Colonic mucosa (tissue), 4 donors: ENCODE results near the gene DCAF17. TPM values are rescaled to one million over a fixed set of nuclear protein-coding genes. Genes with fewer than 3 reads are reported as not detected.

Experiments used
- DNase-seq: peaks from one replicate; pipeline ENCODE4 v3.0.0-alpha.2; 2020
- H3K27ac ChIP-seq: fragments of 200-600 bp; one replicate; pipeline ENCODE4 v1.8.0; 2021
- H3K27me3 ChIP-seq: fragments of 200-600 bp; one replicate; pipeline ENCODE4 v1.8.0; 2021
- H3K36me3 ChIP-seq: fragments of 200-600 bp; one replicate; pipeline ENCODE4 v1.8.0; 2021
- H3K4me1 ChIP-seq: fragments of 200-600 bp; one replicate; pipeline ENCODE4 v1.8.0; 2021; ENCODE audit warnings: mild to moderate bottlenecking
- H3K4me3 ChIP-seq: fragments of 200-600 bp; one replicate; pipeline ENCODE4 v1.8.0; 2021
- H3K9ac ChIP-seq, 2 donors: one replicate each; pipeline ENCODE4 v1.7.0; 2013; ENCODE audit warnings: control low read depth in 2 of 2, low read depth in 2 of 2, low read length in 2 of 2
- H3K9me3 ChIP-seq: fragments of 200-600 bp; one replicate; pipeline ENCODE4 v1.8.0; 2021
- intact Hi-C: fragments of 100-400 bp; cut with DNase I; formaldehyde crosslinking; loops from one replicate; pipeline ENCODE4 v1.14.1; 2022
- total RNA-seq, 2 donors: library from RNA; stranded (reverse); fragmentation: NEBNext Ultra II Directional in 1 of 2; extraction: Animal tissue kit (Norgen Biotek cat#: 25700) in 1 of 2; gene quantifications; one replicate each; pipeline ENCODE4 v1.2.1, GENCODE V29; 2021
- TF ChIP-seq, protein P1 (sequence below): fragments of 200-600 bp; IDR thresholded peaks from one replicate; pipeline ENCODE4 v1.8.0; 2022; ENCODE audit warnings: antibody characterized with exemption, mild to moderate bottlenecking
- donor health status: healthy.
- donor health status: DM: no; HTN: no; CAD: no.
- donor health status: DM: no; HTN: no; CAD: no.

The DCAF17 gene, protein sequence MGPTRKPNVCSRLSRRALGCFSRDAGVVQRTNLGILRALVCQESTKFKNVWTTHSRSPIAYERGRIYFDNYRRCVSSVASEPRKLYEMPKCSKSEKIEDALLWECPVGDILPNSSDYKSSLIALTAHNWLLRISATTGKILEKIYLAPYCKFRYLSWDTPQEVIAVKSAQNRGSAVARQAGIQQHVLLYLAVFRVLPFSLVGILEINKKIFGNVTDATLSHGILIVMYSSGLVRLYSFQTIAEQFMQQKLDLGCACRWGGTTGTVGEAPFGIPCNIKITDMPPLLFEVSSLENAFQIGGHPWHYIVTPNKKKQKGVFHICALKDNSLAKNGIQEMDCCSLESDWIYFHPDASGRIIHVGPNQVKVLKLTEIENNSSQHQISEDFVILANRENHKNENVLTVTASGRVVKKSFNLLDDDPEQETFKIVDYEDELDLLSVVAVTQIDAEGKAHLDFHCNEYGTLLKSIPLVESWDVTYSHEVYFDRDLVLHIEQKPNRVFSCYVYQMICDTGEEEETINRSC
- total RNA-seq = 10 to 100 TPM in 1 of 2 donors, 1 to 10 TPM in 1; 9.7 to 10.2 TPM

DNA sequence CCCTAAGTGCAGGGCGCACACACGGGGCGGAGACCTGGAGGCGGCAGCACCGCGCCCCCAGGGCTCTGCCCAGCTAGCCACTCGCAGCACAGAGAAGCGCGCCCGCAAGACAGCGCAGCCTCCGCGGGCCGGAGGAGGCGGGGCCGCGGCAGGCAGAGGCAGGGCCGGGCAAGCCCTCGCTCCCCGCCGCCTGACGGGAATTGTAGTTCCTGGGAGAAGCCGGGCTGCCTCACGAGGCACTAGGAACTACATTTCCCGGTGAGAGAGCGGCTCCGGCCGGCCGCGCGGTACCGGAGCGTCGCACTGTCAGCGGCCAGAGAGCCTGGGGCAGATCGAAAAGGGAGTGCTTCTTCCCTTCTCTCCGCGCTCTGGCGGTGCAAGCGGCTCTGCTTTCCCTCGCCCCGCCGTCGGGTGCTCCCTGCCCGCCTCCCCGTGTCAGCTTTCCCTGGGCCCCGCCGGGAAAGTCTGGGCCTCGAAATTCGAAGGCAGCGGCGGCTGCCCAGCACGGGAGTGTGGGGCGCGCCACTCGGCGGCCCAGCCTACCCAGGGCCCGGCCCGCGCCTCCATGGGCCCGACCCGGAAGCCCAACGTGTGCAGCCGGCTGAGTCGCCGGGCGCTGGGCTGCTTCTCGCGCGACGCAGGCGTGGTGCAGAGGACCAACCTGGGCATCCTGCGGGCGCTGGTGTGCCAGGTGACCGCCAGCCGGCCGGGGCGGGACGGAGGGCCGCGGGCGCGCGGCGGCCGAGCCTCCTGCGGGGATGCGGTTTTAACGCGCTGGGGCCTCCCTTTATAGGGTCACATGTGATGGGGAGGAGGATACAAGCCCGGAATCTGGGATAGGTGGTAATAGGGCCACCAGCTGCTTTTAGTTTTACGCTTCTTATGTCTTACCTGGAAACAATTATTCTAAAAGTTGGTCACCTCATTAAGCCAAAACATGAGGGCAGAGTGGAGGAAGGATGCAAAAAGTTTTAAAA is at the start of gene DCAF17:
TSS of gene DCAF17 (plus strand) at position 214 of the 977 bp plus-strand sequence. CDS start at position 566, 352 bp downstream.
- peak within 1 kb of the TSS; percentile 86 to 91 for H3K9ac ChIP-seq
- intact Hi-C loops = no loop called here
- TF ChIP-seq, protein P1, sequence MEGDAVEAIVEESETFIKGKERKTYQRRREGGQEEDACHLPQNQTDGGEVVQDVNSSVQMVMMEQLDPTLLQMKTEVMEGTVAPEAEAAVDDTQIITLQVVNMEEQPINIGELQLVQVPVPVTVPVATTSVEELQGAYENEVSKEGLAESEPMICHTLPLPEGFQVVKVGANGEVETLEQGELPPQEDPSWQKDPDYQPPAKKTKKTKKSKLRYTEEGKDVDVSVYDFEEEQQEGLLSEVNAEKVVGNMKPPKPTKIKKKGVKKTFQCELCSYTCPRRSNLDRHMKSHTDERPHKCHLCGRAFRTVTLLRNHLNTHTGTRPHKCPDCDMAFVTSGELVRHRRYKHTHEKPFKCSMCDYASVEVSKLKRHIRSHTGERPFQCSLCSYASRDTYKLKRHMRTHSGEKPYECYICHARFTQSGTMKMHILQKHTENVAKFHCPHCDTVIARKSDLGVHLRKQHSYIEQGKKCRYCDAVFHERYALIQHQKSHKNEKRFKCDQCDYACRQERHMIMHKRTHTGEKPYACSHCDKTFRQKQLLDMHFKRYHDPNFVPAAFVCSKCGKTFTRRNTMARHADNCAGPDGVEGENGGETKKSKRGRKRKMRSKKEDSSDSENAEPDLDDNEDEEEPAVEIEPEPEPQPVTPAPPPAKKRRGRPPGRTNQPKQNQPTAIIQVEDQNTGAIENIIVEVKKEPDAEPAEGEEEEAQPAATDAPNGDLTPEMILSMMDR = no peak
- no peaks in the 10 kb centered on the region for H3K36me3 ChIP-seq
- peaks cover 5% of the 10 kb centered on the region for H3K4me1 ChIP-seq
- no peaks in the 10 kb centered on the region for H3K9me3 ChIP-seq
- peak; percentile 96 for DNase-seq
- H3K27me3 ChIP-seq = no peaks in the 10 kb centered on the region
- peak within 1 kb of the TSS; percentile 99 for H3K27ac ChIP-seq
- H3K4me3 ChIP-seq = peak within 1 kb of the TSS; percentile 74

DNA sequence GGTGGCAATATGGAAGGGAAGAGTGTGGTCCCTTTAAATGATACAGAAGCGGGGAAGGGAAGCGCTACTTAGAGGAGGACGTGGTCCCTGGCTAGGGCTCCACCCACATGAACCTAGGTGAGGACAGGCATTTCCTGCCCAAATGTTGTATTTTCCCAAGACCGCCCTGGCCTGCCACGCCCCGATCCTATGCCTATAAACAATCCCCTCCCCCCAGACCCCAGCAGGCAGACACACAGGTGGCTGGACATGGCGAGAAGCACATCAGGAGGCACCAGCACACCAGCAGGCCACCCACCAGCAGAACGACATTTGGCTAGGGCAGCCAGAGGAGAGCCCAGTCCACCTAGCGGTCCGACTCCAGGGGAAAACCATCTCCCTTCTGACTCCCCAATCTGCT is 47.4 kb upstream of the DCAF17 start:
- no peaks in the 10 kb centered on the region for H3K4me1 ChIP-seq
- no peaks in the 10 kb centered on the region for H3K9me3 ChIP-seq
- H3K27me3 ChIP-seq = no peaks in the 10 kb centered on the region
- H3K27ac ChIP-seq = no peak overlapping the region
- intact Hi-C loops = no loop called here
- H3K36me3 ChIP-seq = no peaks in the 10 kb centered on the region
- no peak overlapping the region for H3K4me3 ChIP-seq
- H3K9ac ChIP-seq = no peak overlapping the region
- TF ChIP-seq, protein P1 = no peak
- no peak for DNase-seq

DNA sequence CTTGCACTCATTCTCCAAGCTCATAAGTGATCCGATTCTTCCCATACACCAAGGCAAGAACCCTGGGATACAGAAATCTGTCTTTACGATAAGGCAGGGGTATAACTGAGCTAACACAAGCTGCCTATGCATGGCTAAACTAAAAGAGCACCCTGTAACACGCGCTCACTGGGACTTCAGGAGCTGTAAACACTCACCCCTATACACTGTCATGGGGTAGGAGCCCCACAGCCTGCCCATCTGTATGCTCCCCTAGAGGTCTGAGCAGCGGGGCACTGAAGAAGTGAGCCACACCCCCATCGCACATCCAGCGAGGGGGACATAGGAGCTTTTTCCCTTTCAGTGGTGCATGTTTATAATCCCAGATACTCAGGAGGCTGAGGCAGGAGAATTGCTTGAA is 47.0 kb upstream of the DCAF17 start:
- Histone ChIP-seq H3K27ac (no peak overlapping the region), H3K9ac (no peak overlapping the region), H3K4me1 (no peaks in the 10 kb centered on the region), H3K36me3 (no peaks in the 10 kb centered on the region), H3K4me3 (no peak overlapping the region), H3K27me3 (no peaks in the 10 kb centered on the region), H3K9me3 (no peaks in the 10 kb centered on the region)
- TF ChIP-seq, protein P1 = no peak
- intact Hi-C loops = no loop called here
- no peak for DNase-seq

DNA sequence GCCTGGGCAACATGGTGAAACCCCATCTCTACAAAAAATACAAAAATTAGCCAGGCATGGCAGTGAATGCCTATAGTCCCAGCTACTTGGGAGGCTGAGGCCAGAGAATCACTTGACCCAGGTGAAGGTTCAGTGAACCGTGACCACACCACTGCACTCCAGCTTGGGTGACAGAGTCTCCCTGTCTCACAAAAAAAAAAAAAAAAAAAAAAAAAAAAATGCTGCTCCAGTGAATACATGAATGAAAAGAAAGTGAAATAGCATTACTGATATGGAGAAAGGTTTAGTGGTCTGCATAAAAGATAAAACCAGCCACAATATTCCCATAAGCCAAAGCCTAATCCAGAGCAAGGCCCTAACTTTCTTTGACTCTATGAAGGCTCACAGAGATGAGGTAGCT is 44.7 kb upstream of the DCAF17 start:
- H3K9ac ChIP-seq = no peak overlapping the region
- intact Hi-C loops = no loop called here
- no peaks in the 10 kb centered on the region for H3K27me3 ChIP-seq
- H3K9me3 ChIP-seq = no peaks in the 10 kb centered on the region
- no peak overlapping the region for H3K27ac ChIP-seq
- no peaks in the 10 kb centered on the region for H3K36me3 ChIP-seq
- no peaks in the 10 kb centered on the region for H3K4me1 ChIP-seq
- no peak overlapping the region for H3K4me3 ChIP-seq
- DNase-seq = no peak
- TF ChIP-seq, protein P1 = no peak

GRCh38 chr2:171389780-171390179 is 44.2 kb upstream of the DCAF17 start:
- DNase-seq = no peak
- no peaks in the 10 kb centered on the region for H3K27me3 ChIP-seq
- intact Hi-C loops = no loop called here

More at GRCh38 chr2:171389780-171390179, 44.2 kb upstream of the DCAF17 start:
- TF ChIP-seq, protein P1 = no peak
- no peaks in the 10 kb centered on the region for H3K4me1 ChIP-seq
- no peak overlapping the region for H3K9ac ChIP-seq
- H3K4me3 ChIP-seq = no peak overlapping the region
- no peaks in the 10 kb centered on the region for H3K9me3 ChIP-seq
- no peak overlapping the region for H3K27ac ChIP-seq
- no peaks in the 10 kb centered on the region for H3K36me3 ChIP-seq
